Ovary (tissue), 3 donors: ENCODE measurements around the gene TRIM28.

Experiments
- EP300 ChIP-seq: sonication (generic); formaldehyde crosslinking; IDR thresholded peaks from one replicate; pipeline ENCODE4 v1.6.1; 2017; ENCODE audit warnings: antibody characterized with exemption
- POLR2A ChIP-seq: fragments of 450-650 bp; IDR thresholded peaks from one replicate; pipeline ENCODE4 v1.6.1; 2017; ENCODE audit warnings: antibody characterized with exemption, mild to moderate bottlenecking, moderate library complexity
- TF ChIP-seq, protein P1 (sequence below), 3 donors: fragments of 450-650 bp in 2 of 3; fragments of 200-600 bp in 1 of 3; IDR thresholded peaks; one replicate each; pipeline versions ENCODE4 v1.5.1 to v1.8.0; 2016 to 2022; ENCODE audit warnings: antibody characterized with exemption in 3 of 3, mild to moderate bottlenecking in 1 of 3
- donor health status: DM: no; HTN: no; CAD: no.

DNA sequence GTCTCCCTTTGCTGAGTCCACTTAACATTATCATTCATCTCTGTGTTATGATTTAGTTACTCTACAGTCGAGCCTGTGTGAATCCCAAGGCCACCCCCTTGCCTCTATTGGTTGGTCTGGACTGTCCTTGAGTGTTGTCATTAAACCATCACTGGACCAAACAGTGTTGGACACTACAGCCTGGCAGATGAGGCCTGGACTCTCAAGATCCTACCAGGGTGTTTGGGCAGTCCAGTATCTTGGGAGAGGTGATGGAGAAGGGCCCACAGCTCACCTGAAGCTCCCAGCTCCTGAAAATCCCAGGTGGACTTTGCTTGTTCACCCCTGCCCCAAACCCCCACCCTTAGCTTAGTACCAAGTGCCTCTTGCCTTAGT is 7.2 kb downstream of the TRIM28 start:
- TF ChIP-seq, protein P1, sequence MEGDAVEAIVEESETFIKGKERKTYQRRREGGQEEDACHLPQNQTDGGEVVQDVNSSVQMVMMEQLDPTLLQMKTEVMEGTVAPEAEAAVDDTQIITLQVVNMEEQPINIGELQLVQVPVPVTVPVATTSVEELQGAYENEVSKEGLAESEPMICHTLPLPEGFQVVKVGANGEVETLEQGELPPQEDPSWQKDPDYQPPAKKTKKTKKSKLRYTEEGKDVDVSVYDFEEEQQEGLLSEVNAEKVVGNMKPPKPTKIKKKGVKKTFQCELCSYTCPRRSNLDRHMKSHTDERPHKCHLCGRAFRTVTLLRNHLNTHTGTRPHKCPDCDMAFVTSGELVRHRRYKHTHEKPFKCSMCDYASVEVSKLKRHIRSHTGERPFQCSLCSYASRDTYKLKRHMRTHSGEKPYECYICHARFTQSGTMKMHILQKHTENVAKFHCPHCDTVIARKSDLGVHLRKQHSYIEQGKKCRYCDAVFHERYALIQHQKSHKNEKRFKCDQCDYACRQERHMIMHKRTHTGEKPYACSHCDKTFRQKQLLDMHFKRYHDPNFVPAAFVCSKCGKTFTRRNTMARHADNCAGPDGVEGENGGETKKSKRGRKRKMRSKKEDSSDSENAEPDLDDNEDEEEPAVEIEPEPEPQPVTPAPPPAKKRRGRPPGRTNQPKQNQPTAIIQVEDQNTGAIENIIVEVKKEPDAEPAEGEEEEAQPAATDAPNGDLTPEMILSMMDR (IDR thresholded peaks at IDR 0.05) = no peak
- TF ChIP-seq POLR2A (no peak), EP300 (no peak)
